GM12878 (cell line): Measurements from ENCODE around the gene CELF2. TPM values are rescaled to one million over a fixed set of nuclear protein-coding genes. Genes with fewer than 3 reads are reported as not detected.
A peak's percentile ranks its signal among the peaks of the same experiment; 100 is the strongest.

Experiments
- BMI1 ChIP-seq: fragments of 450-650 bp; IDR thresholded peaks from 2 replicates; pipeline ENCODE4 v1.6.1; 2016; ENCODE audit warnings: mild to moderate bottlenecking, moderate library complexity, borderline replicate concordance
- CREM ChIP-seq: IDR thresholded peaks from 2 replicates; pipeline ENCODE4 v1.6.1; 2014; ENCODE audit warnings: antibody characterized with exemption, low read depth
- EP300 ChIP-seq, 2 experiments: fragments of 150-350 bp in 1 of 2; IDR thresholded peaks; 2 replicates each; pipeline ENCODE4 v1.6.1; 2011 to 2012; ENCODE audit warnings: low read depth in 2 of 2, low read length in 2 of 2, borderline replicate concordance in 1 of 2, improper control_type of control experiment in 1 of 2, inconsistent platforms in 1 of 2; ENCODE audit not compliant: control insufficient read depth in 1 of 2
- GATAD2B ChIP-seq: fragments of 450-650 bp; conservative IDR thresholded peaks from 2 replicates; pipeline ENCODE4 v1.6.1; 2017; ENCODE audit warnings: low read depth, mild to moderate bottlenecking, moderate library complexity
- JUNB ChIP-seq: IDR thresholded peaks from 2 replicates; pipeline ENCODE4 v1.6.1; 2016; ENCODE audit warnings: antibody characterized with exemption, mild to moderate bottlenecking
- MTA3 ChIP-seq: IDR thresholded peaks from 2 replicates; pipeline ENCODE4 v1.6.1; 2012; ENCODE audit warnings: low read length, inconsistent platforms, borderline replicate concordance
- NRF1 ChIP-seq: conservative IDR thresholded peaks from 2 replicates; pipeline ENCODE4 v1.6.1; 2011; ENCODE audit warnings: mild to moderate bottlenecking, low read depth, low read length, improper control_type of control experiment
- PAX5 ChIP-seq: IDR thresholded peaks from 2 replicates; pipeline ENCODE4 v1.6.1; 2011; ENCODE audit warnings: low read depth, low read length, borderline replicate concordance
- PAX8 ChIP-seq: fragments of 450-650 bp; IDR thresholded peaks from 2 replicates; pipeline ENCODE4 v1.6.1; 2017; ENCODE audit warnings: mild to moderate bottlenecking, moderate library complexity
- PML ChIP-seq: IDR thresholded peaks from 2 replicates; pipeline ENCODE4 v1.6.1; 2012; ENCODE audit warnings: low read length, inconsistent platforms
- POU2F2 ChIP-seq: IDR thresholded peaks from 3 replicates; pipeline ENCODE4 v1.6.1; 2011; ENCODE audit warnings: low read depth, mild to moderate bottlenecking, low read length, borderline replicate concordance
- SMARCA5 ChIP-seq: fragments of 450-650 bp; IDR thresholded peaks from 2 replicates; pipeline ENCODE4 v1.6.1; 2017; ENCODE audit warnings: mild to moderate bottlenecking
- SP1 ChIP-seq: IDR thresholded peaks from one replicate; pipeline ENCODE4 v1.6.1; 2011; ENCODE audit warnings: low read depth, low read length
- SPI1 ChIP-seq: IDR thresholded peaks from 2 replicates; pipeline ENCODE4 v1.6.1; 2011; ENCODE audit warnings: low read depth, mild to moderate bottlenecking, low read length, moderate library complexity, borderline replicate concordance; ENCODE audit not compliant: insufficient read depth
- SREBF1 ChIP-seq: IDR thresholded peaks from 2 replicates; pipeline ENCODE4 v1.6.1; 2012; ENCODE audit warnings: mild to moderate bottlenecking, low read length
- TBL1XR1 ChIP-seq: IDR thresholded peaks from 2 replicates; pipeline ENCODE4 v1.6.1; 2012; ENCODE audit warnings: low read depth, low read length, improper control_type of control experiment
- TCF7 ChIP-seq: IDR thresholded peaks from 2 replicates; pipeline ENCODE4 v1.6.1; 2014; ENCODE audit warnings: antibody characterized with exemption, borderline replicate concordance
- WRNIP1 ChIP-seq: IDR thresholded peaks from 2 replicates; pipeline ENCODE4 v1.6.1; 2011; ENCODE audit warnings: low read depth, low read length, improper control_type of control experiment, borderline replicate concordance
- ZNF24 ChIP-seq: fragments of 450-650 bp; IDR thresholded peaks from 2 replicates; pipeline ENCODE4 v1.6.1; 2017; ENCODE audit warnings: antibody characterized with exemption, mild to moderate bottlenecking
- polyA plus RNA-seq, 11 experiments: library from polyadenylated mRNA; depleted of rRNA in 4 of 11; unstranded in 6 of 11; stranded (reverse) in 5 of 11; fragments of >200 nt; fragmentation: Nextera tagmentation in 4 of 11; fragmentation: Illumina TruSeq in 1 of 11; extraction: Ambion mirVana in 4 of 11; extraction: Trizol in 1 of 11; gene quantifications; 1 replicate in 1 of 11; 2 replicates in 10 of 11; pipeline versions ENCODE4 v1.2.1 to v1.2.3, GENCODE V29; 2011 to 2016; ENCODE audit warnings: inconsistent platforms in 2 of 11, missing spikeins in 2 of 11, low read depth in 1 of 11
- total RNA-seq, 4 experiments: library from RNA; depleted of rRNA in 3 of 4; stranded (reverse); fragments of >200 nt in 3 of 4; fragmentation: Illumina TruSeq in 1 of 4; extraction: Trizol in 1 of 4; gene quantifications; 2 replicates each; pipeline versions ENCODE4 v1.2.1 to v1.2.3, GENCODE V29; 2013 to 2021
- TF ChIP-seq, protein P1 (sequence below): fragments of 450-650 bp; formaldehyde crosslinking; IDR thresholded peaks from 2 replicates; pipeline ENCODE4 v1.5.0; 2022; ENCODE audit warnings: mild to moderate bottlenecking, missing genetic modification characterization
- TF ChIP-seq, protein P2 (sequence below): IDR thresholded peaks from 2 replicates; pipeline ENCODE4 v1.6.1; 2011; ENCODE audit warnings: mild to moderate bottlenecking, low read depth, low read length, moderate library complexity; ENCODE audit not compliant: insufficient replicate concordance
- TF ChIP-seq, protein P3 (sequence below): fragments of 450-650 bp; IDR thresholded peaks from 2 replicates; pipeline ENCODE4 v1.6.1; 2017; ENCODE audit warnings: antibody characterized with exemption, mild to moderate bottlenecking, moderate library complexity
- TF ChIP-seq, protein P4 (sequence below): fragments of 450-650 bp; IDR thresholded peaks from 2 replicates; pipeline ENCODE4 v1.6.1; 2017; ENCODE audit warnings: mild to moderate bottlenecking

The CELF2 gene
- total and polyA plus RNA-seq, 10 of the 15 experiments (the other 5 are each of a cell fraction or from before 2014, with no cell fraction given) = 20.8 to 129 (median 86.3) TPM

DNA sequence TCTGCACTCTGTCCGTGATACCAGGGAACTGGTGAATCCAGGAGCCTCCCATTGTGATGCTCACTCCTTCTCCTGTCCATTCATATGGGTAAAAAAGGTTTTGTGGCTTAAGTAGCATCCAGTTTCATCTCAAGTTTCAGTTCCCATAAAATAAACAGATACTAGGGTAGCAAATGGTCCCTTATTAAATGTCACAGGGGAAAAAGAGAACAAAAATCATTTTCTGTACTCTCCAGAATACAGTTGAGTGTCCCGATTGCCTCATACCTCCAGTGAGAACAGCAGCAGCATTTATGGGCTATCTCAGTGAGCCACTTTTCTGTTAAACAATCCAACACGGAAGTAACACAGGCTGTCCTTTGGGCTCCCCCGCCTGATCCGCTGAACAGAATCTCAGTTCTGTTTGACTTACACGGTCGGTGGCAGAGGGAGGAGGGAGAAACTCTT, 179.6 kb downstream of the CELF2 start (continued):
- TF ChIP-seq TCF7 (peak; percentile 68; the same call in 1 of the 2 replicates), NRF1 (no peak), JUNB (peak; percentile 87), GATAD2B (0 out of 2 replicates have a peak, but pooled peaks have one; percentile 64), WRNIP1 (no peak), EP300 (IDR thresholded peaks at IDR 0.05; ENCODE audit: borderline replicate concordance in 1 of 2, control insufficient read depth in 1 of 2, low read depth in 2 of 2, low read length in 2 of 2) (peak; percentile 64 to 87), PML (peak; percentile 55; the same call in 1 of the 2 replicates), MTA3 (no peak; the same call in 1 of the 2 replicates), BMI1 (no peak), SMARCA5 (no peak), SREBF1 (no peak), PAX5 (peak; percentile 66; the same call in 1 of the 2 replicates), PAX8 (no peak), SP1 (no peak), TBL1XR1 (no peak; the same call in 1 of the 2 replicates), POU2F2 (peak; percentile 36; the same call in 1 of the 3 replicates), SPI1 (peak; percentile 98), ZNF24 (no peak), CREM (peak; percentile 67)
- TF ChIP-seq, protein P1, sequence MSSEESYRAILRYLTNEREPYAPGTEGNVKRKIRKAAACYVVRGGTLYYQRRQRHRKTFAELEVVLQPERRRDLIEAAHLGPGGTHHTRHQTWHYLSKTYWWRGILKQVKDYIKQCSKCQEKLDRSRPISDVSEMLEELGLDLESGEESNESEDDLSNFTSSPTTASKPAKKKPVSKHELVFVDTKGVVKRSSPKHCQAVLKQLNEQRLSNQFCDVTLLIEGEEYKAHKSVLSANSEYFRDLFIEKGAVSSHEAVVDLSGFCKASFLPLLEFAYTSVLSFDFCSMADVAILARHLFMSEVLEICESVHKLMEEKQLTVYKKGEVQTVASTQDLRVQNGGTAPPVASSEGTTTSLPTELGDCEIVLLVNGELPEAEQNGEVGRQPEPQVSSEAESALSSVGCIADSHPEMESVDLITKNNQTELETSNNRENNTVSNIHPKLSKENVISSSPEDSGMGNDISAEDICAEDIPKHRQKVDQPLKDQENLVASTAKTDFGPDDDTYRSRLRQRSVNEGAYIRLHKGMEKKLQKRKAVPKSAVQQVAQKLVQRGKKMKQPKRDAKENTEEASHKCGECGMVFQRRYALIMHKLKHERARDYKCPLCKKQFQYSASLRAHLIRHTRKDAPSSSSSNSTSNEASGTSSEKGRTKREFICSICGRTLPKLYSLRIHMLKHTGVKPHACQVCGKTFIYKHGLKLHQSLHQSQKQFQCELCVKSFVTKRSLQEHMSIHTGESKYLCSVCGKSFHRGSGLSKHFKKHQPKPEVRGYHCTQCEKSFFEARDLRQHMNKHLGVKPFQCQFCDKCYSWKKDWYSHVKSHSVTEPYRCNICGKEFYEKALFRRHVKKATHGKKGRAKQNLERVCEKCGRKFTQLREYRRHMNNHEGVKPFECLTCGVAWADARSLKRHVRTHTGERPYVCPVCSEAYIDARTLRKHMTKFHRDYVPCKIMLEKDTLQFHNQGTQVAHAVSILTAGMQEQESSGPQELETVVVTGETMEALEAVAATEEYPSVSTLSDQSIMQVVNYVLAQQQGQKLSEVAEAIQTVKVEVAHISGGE (CRISPR knock-in tag) = no peak
- TF ChIP-seq, protein P2, sequence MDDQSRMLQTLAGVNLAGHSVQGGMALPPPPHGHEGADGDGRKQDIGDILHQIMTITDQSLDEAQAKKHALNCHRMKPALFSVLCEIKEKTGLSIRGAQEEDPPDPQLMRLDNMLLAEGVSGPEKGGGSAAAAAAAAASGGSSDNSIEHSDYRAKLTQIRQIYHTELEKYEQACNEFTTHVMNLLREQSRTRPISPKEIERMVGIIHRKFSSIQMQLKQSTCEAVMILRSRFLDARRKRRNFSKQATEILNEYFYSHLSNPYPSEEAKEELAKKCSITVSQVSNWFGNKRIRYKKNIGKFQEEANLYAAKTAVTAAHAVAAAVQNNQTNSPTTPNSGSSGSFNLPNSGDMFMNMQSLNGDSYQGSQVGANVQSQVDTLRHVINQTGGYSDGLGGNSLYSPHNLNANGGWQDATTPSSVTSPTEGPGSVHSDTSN = no peak
- TF ChIP-seq, protein P3, sequence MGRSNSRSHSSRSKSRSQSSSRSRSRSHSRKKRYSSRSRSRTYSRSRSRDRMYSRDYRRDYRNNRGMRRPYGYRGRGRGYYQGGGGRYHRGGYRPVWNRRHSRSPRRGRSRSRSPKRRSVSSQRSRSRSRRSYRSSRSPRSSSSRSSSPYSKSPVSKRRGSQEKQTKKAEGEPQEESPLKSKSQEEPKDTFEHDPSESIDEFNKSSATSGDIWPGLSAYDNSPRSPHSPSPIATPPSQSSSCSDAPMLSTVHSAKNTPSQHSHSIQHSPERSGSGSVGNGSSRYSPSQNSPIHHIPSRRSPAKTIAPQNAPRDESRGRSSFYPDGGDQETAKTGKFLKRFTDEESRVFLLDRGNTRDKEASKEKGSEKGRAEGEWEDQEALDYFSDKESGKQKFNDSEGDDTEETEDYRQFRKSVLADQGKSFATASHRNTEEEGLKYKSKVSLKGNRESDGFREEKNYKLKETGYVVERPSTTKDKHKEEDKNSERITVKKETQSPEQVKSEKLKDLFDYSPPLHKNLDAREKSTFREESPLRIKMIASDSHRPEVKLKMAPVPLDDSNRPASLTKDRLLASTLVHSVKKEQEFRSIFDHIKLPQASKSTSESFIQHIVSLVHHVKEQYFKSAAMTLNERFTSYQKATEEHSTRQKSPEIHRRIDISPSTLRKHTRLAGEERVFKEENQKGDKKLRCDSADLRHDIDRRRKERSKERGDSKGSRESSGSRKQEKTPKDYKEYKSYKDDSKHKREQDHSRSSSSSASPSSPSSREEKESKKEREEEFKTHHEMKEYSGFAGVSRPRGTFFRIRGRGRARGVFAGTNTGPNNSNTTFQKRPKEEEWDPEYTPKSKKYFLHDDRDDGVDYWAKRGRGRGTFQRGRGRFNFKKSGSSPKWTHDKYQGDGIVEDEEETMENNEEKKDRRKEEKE = no peak
- TF ChIP-seq, protein P4, sequence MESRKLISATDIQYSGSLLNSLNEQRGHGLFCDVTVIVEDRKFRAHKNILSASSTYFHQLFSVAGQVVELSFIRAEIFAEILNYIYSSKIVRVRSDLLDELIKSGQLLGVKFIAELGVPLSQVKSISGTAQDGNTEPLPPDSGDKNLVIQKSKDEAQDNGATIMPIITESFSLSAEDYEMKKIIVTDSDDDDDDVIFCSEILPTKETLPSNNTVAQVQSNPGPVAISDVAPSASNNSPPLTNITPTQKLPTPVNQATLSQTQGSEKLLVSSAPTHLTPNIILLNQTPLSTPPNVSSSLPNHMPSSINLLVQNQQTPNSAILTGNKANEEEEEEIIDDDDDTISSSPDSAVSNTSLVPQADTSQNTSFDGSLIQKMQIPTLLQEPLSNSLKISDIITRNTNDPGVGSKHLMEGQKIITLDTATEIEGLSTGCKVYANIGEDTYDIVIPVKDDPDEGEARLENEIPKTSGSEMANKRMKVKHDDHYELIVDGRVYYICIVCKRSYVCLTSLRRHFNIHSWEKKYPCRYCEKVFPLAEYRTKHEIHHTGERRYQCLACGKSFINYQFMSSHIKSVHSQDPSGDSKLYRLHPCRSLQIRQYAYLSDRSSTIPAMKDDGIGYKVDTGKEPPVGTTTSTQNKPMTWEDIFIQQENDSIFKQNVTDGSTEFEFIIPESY = no peak
